CD8-positive, alpha-beta memory T cell (primary cell): ENCODE measurements around the gene RTP3. TPM values are rescaled to one million over a fixed set of nuclear protein-coding genes. Genes with fewer than 3 reads are reported as not detected.

Experiments used
- CTCF ChIA-PET: fragments of 350-600 bp; sonication (Branson Sonifier 250); formaldehyde crosslinking; loops from one replicate; lab custom pipeline; 2021; ENCODE audit warnings: antibody characterized with exemption; lab: Charles Lee
- POLR2A ChIA-PET: fragments of 350-600 bp; sonication (Branson Sonifier 250); formaldehyde crosslinking; loops from one replicate; lab custom pipeline; 2021; ENCODE audit warnings: antibody characterized with exemption; lab: Charles Lee
- DNase-seq, 5 donors: peaks; one replicate each; pipeline versions ENCODE4 v3.0.0 to v3.0.0-alpha.2; 2020 to 2022; ENCODE audit warnings: mixed read lengths in 1 of 5
- H3K27ac ChIP-seq: one replicate; pipeline ENCODE4 v1.7.0; 2013; ENCODE audit warnings: low read depth, mild to moderate bottlenecking, low read length, moderate library complexity
- H3K27me3 ChIP-seq: 2 replicates; pipeline ENCODE4 v1.7.0; 2013; ENCODE audit warnings: low read length, mild to moderate bottlenecking; ENCODE audit not compliant: insufficient read depth, poor library complexity, severe bottlenecking
- H3K36me3 ChIP-seq: 2 replicates; pipeline ENCODE4 v1.7.0; 2013; ENCODE audit warnings: mild to moderate bottlenecking, low read length, moderate library complexity; ENCODE audit not compliant: insufficient read depth
- H3K4me1 ChIP-seq: 2 replicates; pipeline ENCODE4 v1.7.0; 2013; ENCODE audit warnings: mild to moderate bottlenecking, low read length, moderate library complexity; ENCODE audit not compliant: insufficient read depth
- H3K4me3 ChIP-seq: 2 replicates; pipeline ENCODE4 v1.7.0; 2013; ENCODE audit warnings: mild to moderate bottlenecking, low read length
- H3K9me3 ChIP-seq: 2 replicates; pipeline ENCODE4 v1.7.0; 2013; ENCODE audit warnings: mild to moderate bottlenecking, low read length
- H3K27ac Mint-ChIP-seq, 8 donors: one replicate each; pipeline ENCODE4 v1.8.0; 2020 to 2021; ENCODE audit warnings: mixed read lengths in 8 of 8, mild to moderate bottlenecking in 6 of 8, inconsistent platforms in 3 of 8, moderate library complexity in 3 of 8
- H3K27me3 Mint-ChIP-seq, 2 donors: one replicate each; pipeline ENCODE4 v1.8.0; 2020 to 2021; ENCODE audit warnings: mixed read lengths in 2 of 2, mild to moderate bottlenecking in 1 of 2, moderate library complexity in 1 of 2
- H3K36me3 Mint-ChIP-seq, 3 donors: one replicate each; pipeline ENCODE4 v1.8.0; 2020 to 2021; ENCODE audit warnings: mixed read lengths in 3 of 3, inconsistent platforms in 1 of 3, mild to moderate bottlenecking in 1 of 3
- H3K4me1 Mint-ChIP-seq, 3 donors: one replicate each; pipeline ENCODE4 v1.8.0; 2020 to 2021; ENCODE audit warnings: mixed read lengths in 3 of 3, inconsistent platforms in 1 of 3, mild to moderate bottlenecking in 1 of 3
- H3K4me3 Mint-ChIP-seq, 7 donors: one replicate each; pipeline ENCODE4 v1.8.0; 2020 to 2021; ENCODE audit warnings: mixed read lengths in 7 of 7, mild to moderate bottlenecking in 6 of 7, moderate library complexity in 4 of 7, inconsistent platforms in 2 of 7
- H3K9me3 Mint-ChIP-seq, 5 donors: one replicate each; pipeline ENCODE4 v1.8.0; 2020 to 2022; ENCODE audit warnings: mixed read lengths in 5 of 5, mild to moderate bottlenecking in 3 of 5, moderate library complexity in 2 of 5, inconsistent platforms in 1 of 5
- polyA plus RNA-seq: library from polyadenylated mRNA; unstranded; fragments of 300-500 nt; fragmentation: Illumina TruSeq; gene quantifications from one replicate; pipeline ENCODE4 v1.2.3, GENCODE V29; 2021
- total RNA-seq, 2 experiments: library from RNA; stranded (reverse); gene quantifications; one replicate each; pipeline ENCODE4 v1.2.3, GENCODE V29; 2021

RTP3 gene
- total and polyA plus RNA-seq, 3 experiments from 2014 or later: not detected

GRCh38 chr3:46539443-46540005 lies 41.7 kb downstream of the RTP3 start:
- Mint-ChIP-seq H3K4me1 (peaks cover 37 to 76% (median 66%) of the 10 kb centered on the region in 3 donors), H3K4me3 (peak overlapping the region; percentile 57 to 79 (median 71)), H3K27me3 (peaks cover 0 to 6% of the 10 kb centered on the region in 2 donors), H3K36me3 (peaks cover 0 to 2% (median 0%) of the 10 kb centered on the region in 3 donors), H3K9me3 (peaks cover 0 to 2% (median 0%) of the 10 kb centered on the region in 5 donors), H3K27ac (peak overlapping the region; percentile 85 to 99 (median 94))
- Histone ChIP-seq H3K4me3 (peak overlapping the region; percentile 37), H3K27ac (peak overlapping the region; percentile 58), H3K36me3 (no peaks in the 10 kb centered on the region), H3K27me3 (no peaks in the 10 kb centered on the region), H3K4me1 (peaks cover 44% of the 10 kb centered on the region), H3K9me3 (no peaks in the 10 kb centered on the region)
- ChIA-PET CTCF (interaction anchor here (1.2 to 4.9 kb wide), 7 partner anchors 12 to 132 kb away, joined by 3 to 69 read pairs (median 15); partner anchors contain the start of genes CCRL2 and RTP3), POLR2A (interaction anchor here (1.3 to 1.8 kb wide), 2 partner anchors 19 to 50 kb away, joined by 7 to 14 read pairs; no protein-coding TSS in a partner anchor)
- DNase-seq: no peak

GRCh38 chr3:46540550-46540949 lies 42.8 kb downstream of the RTP3 start:
- no peaks in the 10 kb centered on the region for H3K36me3 ChIP-seq
- no peak overlapping the region for H3K4me3 ChIP-seq
- peak overlapping the region in 7 of 8 donors; percentile 6 to 94 (median 61) for H3K27ac Mint-ChIP-seq
- peak overlapping the region in 3 of 7 donors; percentile 35 to 54 (median 46) for H3K4me3 Mint-ChIP-seq
- ChIA-PET CTCF (interaction anchor here (2.9 to 4.1 kb wide), 2 partner anchors 44 to 52 kb away, joined by 15 to 27 read pairs; partner anchors contain the start of gene RTP3), POLR2A (no interaction called here)
- peaks cover 0 to 2% (median 0%) of the 10 kb centered on the region in 3 donors for H3K36me3 Mint-ChIP-seq
- no peaks in the 10 kb centered on the region for H3K9me3 Mint-ChIP-seq
- no peak for DNase-seq
- H3K9me3 ChIP-seq: no peaks in the 10 kb centered on the region
- H3K27me3 Mint-ChIP-seq: peaks cover 0 to 4% of the 10 kb centered on the region in 2 donors
- no peak overlapping the region for H3K27ac ChIP-seq
- peaks cover 38 to 75% (median 71%) of the 10 kb centered on the region in 3 donors for H3K4me1 Mint-ChIP-seq
- no peaks in the 10 kb centered on the region for H3K27me3 ChIP-seq
- peaks cover 46% of the 10 kb centered on the region for H3K4me1 ChIP-seq

- H3K9me3 ChIP-seq: no peaks in the 10 kb centered on the region
- Mint-ChIP-seq H3K36me3 (no peaks in the 10 kb centered on the region), H3K27ac (peak overlapping the region in 1 of 8 donors; percentile 76), H3K4me1 (peaks cover 36 to 75% (median 71%) of the 10 kb centered on the region in 3 donors), H3K4me3 (no peak overlapping the region), H3K27me3 (peaks cover 0 to 5% of the 10 kb centered on the region in 2 donors), H3K9me3 (no peaks in the 10 kb centered on the region)
- peak overlapping the region; percentile 55 for H3K27ac ChIP-seq
- POLR2A ChIA-PET: no interaction called here
- no peak overlapping the region for H3K4me3 ChIP-seq
- CTCF ChIA-PET: interaction anchor here (1.2 to 2.9 kb wide), 4 partner anchors 16 to 53 kb away, joined by 3 to 15 read pairs (median 8); no protein-coding TSS in a partner anchor
- H3K36me3 ChIP-seq: no peaks in the 10 kb centered on the region
- H3K27me3 ChIP-seq: no peaks in the 10 kb centered on the region
- DNase-seq: no peak
- H3K4me1 ChIP-seq: peaks cover 49% of the 10 kb centered on the region
These were observed 44.1 kb downstream of the RTP3 start for GRCh38 chr3:46541835-46542234.

- Histone ChIP-seq H3K4me1 (peaks cover 47% of the 10 kb centered on the region), H3K27me3 (no peaks in the 10 kb centered on the region), H3K4me3 (no peak overlapping the region), H3K9me3 (no peaks in the 10 kb centered on the region), H3K36me3 (no peaks in the 10 kb centered on the region), H3K27ac (peak overlapping the region; percentile 55)
- Mint-ChIP-seq H3K9me3 (no peaks in the 10 kb centered on the region), H3K4me3 (no peak overlapping the region), H3K4me1 (peaks cover 37 to 72% (median 70%) of the 10 kb centered on the region in 3 donors), H3K27ac (peak overlapping the region in 2 of 8 donors; percentile 18 to 76), H3K27me3 (peaks cover 0 to 5% of the 10 kb centered on the region in 2 donors), H3K36me3 (no peaks in the 10 kb centered on the region)
- ChIA-PET POLR2A (interaction anchor here (0.7 kb wide), 1 partner anchor 9 kb away, joined by 5 read pairs; no protein-coding TSS in a partner anchor), CTCF (interaction anchor here (1.2 to 2.9 kb wide), 4 partner anchors 16 to 54 kb away, joined by 3 to 15 read pairs (median 8); no protein-coding TSS in a partner anchor)
- no peak for DNase-seq
These were observed 44.6 kb downstream of the RTP3 start for GRCh38 chr3:46542344-46542743.

DNA sequence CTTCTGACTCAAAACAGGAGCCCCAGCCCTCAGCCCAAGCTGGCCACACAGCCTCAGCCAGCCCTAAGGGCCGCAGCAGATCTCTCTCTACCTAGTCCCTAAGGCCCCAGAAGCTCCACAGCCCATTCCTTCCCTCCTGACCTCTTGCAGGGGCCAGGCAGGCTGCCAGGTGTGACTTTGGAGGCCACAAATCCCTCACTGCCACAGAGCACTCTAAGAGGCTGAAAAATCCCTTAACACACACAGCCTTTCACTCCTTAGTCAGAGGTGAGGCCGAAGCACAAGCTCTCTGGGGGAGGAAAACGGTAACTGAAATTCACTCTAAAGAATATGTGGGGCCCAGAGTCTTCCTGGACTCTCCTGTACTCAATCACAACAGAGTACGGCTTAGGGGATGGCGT lies 45.0 kb downstream of the RTP3 start:
- H3K4me1 Mint-ChIP-seq: peaks cover 35 to 67% (median 65%) of the 10 kb centered on the region in 3 donors
- DNase-seq: no peak
- H3K27ac Mint-ChIP-seq: peak overlapping the region in 2 of 8 donors; percentile 18 to 76
- Histone ChIP-seq H3K9me3 (no peaks in the 10 kb centered on the region), H3K4me3 (no peak overlapping the region), H3K36me3 (no peaks in the 10 kb centered on the region), H3K27me3 (no peaks in the 10 kb centered on the region), H3K27ac (peak overlapping the region; percentile 55), H3K4me1 (peaks cover 43% of the 10 kb centered on the region)
- H3K9me3 Mint-ChIP-seq: no peaks in the 10 kb centered on the region
- H3K27me3 Mint-ChIP-seq: peaks cover 0 to 5% of the 10 kb centered on the region in 2 donors
- H3K4me3 Mint-ChIP-seq: no peak overlapping the region
- ChIA-PET CTCF (interaction anchor here (1.6 to 2.9 kb wide), 3 partner anchors 15 to 54 kb away, joined by 5 to 15 read pairs (median 10); no protein-coding TSS in a partner anchor), POLR2A (interaction anchor here (0.7 kb wide), 1 partner anchor 9 kb away, joined by 5 read pairs; no protein-coding TSS in a partner anchor)
- H3K36me3 Mint-ChIP-seq: no peaks in the 10 kb centered on the region

DNA sequence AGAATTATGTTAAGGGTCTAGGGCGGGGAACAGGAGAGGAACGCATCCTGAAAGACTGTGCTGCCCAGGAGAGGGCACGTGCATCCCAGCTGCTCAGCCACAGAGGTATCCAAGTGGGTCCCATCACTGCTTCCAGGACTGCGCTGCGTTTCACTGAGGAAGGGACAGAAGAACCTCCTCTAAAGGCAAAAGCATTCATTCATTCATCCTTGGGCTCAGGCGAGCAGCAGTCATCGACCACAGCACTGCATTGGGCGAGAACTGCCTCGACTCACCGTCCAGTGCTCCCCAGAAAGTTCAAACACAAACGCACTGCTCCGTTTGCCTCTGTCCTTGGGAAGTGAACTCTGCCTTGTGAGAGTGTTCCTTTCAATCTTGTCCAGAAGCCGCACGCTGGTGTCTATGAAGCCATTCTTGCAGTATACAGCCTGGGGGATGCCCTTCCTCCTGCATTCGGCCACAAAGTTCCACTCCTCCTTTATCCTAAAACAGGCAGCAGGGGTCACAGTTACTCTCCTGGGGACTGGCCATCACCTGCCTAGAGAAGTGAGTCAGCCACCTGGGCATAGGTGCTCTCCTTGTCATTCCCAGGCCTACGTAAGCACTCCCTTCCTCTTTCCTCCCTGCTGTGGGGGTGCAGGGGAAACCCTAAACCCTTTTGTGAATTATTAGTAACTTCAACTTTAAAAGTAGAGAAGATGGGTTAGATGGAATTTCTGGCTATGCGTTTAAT lies 47.2 kb downstream of the RTP3 start:
- no peaks in the 10 kb centered on the region for H3K36me3 Mint-ChIP-seq
- no peak for DNase-seq
- H3K9me3 Mint-ChIP-seq: no peaks in the 10 kb centered on the region
- peaks cover 21% of the 10 kb centered on the region for H3K4me1 ChIP-seq
- POLR2A ChIA-PET: no interaction called here
- H3K27ac ChIP-seq: no peak overlapping the region
- no peaks in the 10 kb centered on the region for H3K9me3 ChIP-seq
- H3K27me3 Mint-ChIP-seq: peaks cover 0 to 5% of the 10 kb centered on the region in 2 donors
- no peak overlapping the region for H3K4me3 Mint-ChIP-seq
- H3K4me1 Mint-ChIP-seq: peaks cover 13 to 48% (median 44%) of the 10 kb centered on the region in 3 donors
- H3K27me3 ChIP-seq: no peaks in the 10 kb centered on the region
- CTCF ChIA-PET: no interaction called here
- peak overlapping the region in 1 of 8 donors; percentile 47 for H3K27ac Mint-ChIP-seq
- H3K4me3 ChIP-seq: no peak overlapping the region
- H3K36me3 ChIP-seq: no peaks in the 10 kb centered on the region

GRCh38 chr3:46545818-46546630 lies 48.2 kb downstream of the RTP3 start:
- ChIA-PET POLR2A (no interaction called here), CTCF (interaction anchor here (1.1 to 1.3 kb wide), 2 partner anchors 10 to 57 kb away, joined by 3 to 4 read pairs; no protein-coding TSS in a partner anchor)
- H3K4me1 Mint-ChIP-seq: peaks cover 10 to 40% (median 36%) of the 10 kb centered on the region in 3 donors
- H3K4me3 Mint-ChIP-seq: no peak overlapping the region
- H3K27me3 Mint-ChIP-seq: peaks cover 0 to 5% of the 10 kb centered on the region in 2 donors
- no peaks in the 10 kb centered on the region for H3K36me3 ChIP-seq
- H3K4me1 ChIP-seq: peaks cover 13% of the 10 kb centered on the region
- H3K9me3 Mint-ChIP-seq: no peaks in the 10 kb centered on the region
- no peak for DNase-seq
- H3K36me3 Mint-ChIP-seq: no peaks in the 10 kb centered on the region
- no peaks in the 10 kb centered on the region for H3K9me3 ChIP-seq
- no peak overlapping the region for H3K27ac ChIP-seq
- no peaks in the 10 kb centered on the region for H3K27me3 ChIP-seq
- no peak overlapping the region for H3K27ac Mint-ChIP-seq
- H3K4me3 ChIP-seq: no peak overlapping the region
